Subcutaneous adipose tissue (tissue), 4 donors: Measurements from ENCODE around the gene CACNB1. TPM values are rescaled to one million over a fixed set of nuclear protein-coding genes. Genes with fewer than 3 reads are reported as not detected.

Experiments
- total RNA-seq, 4 donors: library from RNA; depleted of rRNA; stranded (reverse); fragments of >200 nt; gene quantifications; one replicate each; pipeline ENCODE4 v1.1.0, GENCODE V29; 2016
- TF ChIP-seq, protein P1 (sequence below): fragments of 450-650 bp; IDR thresholded peaks from one replicate; pipeline ENCODE4 v1.5.1; 2016; ENCODE audit warnings: low read depth, mild to moderate bottlenecking, control low read depth, antibody characterized with exemption, moderate library complexity

Gene CACNB1
- total RNA-seq, 4 donors from 2014 or later = 2.6 to 7.3 (median 5.8) TPM

DNA sequence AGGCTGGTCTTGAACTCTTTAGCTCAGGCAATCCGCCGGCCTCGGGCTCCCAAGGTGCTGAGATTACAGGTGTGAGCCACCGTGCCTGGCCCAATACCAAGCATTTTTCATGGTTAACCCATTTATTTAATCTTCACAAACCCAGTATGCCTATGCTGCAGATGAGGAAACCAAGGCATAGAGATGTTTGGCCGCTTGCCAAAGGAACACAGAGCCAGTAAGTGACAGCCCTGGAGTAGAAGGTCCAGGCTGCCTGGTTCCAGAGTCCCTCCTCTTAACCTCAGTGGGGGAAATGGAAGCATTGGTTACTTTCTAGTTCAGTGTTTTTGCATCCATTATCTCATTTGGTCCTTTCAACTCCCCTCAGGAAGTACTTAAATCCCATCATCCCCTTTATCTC lies 16.2 kb downstream of the CACNB1 start:
- TF ChIP-seq, protein P1, sequence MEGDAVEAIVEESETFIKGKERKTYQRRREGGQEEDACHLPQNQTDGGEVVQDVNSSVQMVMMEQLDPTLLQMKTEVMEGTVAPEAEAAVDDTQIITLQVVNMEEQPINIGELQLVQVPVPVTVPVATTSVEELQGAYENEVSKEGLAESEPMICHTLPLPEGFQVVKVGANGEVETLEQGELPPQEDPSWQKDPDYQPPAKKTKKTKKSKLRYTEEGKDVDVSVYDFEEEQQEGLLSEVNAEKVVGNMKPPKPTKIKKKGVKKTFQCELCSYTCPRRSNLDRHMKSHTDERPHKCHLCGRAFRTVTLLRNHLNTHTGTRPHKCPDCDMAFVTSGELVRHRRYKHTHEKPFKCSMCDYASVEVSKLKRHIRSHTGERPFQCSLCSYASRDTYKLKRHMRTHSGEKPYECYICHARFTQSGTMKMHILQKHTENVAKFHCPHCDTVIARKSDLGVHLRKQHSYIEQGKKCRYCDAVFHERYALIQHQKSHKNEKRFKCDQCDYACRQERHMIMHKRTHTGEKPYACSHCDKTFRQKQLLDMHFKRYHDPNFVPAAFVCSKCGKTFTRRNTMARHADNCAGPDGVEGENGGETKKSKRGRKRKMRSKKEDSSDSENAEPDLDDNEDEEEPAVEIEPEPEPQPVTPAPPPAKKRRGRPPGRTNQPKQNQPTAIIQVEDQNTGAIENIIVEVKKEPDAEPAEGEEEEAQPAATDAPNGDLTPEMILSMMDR = no peak

DNA sequence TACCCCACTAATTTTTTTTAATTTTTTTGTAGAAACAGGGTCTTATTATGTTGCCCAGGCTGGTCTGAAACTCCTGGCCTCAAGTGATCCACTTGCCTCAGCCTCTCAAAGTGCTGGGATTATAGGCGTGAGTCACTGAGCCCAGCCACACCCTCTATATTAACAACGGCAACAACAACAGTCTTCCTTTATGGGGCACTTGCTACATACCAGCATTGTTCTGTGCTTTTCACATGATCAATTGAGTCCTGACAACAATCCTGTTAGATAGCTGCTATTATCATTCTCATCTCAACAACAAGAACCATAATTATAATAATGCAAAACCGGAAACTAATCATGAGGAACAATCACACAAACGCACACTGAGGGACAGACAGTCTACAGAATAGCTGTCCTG lies 18.9 kb downstream of the CACNB1 start:
- TF ChIP-seq, protein P1 = no peak

DNA sequence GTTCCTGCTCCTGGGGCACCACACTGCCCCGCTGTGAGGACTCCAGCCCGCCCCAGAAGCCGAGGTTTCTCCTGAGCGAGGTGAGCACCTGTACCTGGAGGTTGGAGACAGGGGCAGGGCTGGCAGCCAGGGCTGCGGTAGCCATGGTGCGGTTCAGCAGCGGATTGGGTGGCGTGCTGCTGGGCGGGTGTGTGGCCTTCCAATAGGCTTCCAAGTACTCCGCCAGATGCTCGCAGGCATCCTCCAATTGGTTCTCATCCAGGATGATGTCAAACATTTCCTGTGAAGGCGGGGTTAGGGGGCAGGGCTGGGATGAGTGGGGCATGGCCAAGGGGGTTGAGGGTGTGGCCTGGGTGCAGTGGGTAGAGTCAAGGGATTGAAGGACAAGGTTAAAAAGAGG lies 20.2 kb downstream of the CACNB1 start:
- TF ChIP-seq, protein P1 = no peak

DNA sequence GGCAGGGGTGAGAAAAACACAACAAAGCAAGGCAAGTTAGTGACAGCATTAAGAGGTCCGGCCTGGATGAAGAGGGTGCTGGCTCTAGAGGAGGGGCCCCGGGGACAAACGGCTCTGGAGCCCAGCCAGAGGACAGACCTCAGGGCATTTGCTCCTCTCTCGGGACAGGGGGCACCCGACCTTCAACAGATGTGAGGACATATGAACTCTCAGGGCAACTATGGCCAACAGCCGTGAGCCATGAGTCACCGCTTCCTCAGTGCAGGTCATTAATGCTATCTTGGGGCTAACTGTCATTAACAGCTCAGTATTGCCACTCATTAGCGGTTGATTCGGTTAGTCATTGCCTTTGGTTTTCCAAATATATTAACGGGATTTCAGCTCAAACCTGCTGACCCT lies 21.8 kb downstream of the CACNB1 start:
- TF ChIP-seq, protein P1 = no peak

DNA sequence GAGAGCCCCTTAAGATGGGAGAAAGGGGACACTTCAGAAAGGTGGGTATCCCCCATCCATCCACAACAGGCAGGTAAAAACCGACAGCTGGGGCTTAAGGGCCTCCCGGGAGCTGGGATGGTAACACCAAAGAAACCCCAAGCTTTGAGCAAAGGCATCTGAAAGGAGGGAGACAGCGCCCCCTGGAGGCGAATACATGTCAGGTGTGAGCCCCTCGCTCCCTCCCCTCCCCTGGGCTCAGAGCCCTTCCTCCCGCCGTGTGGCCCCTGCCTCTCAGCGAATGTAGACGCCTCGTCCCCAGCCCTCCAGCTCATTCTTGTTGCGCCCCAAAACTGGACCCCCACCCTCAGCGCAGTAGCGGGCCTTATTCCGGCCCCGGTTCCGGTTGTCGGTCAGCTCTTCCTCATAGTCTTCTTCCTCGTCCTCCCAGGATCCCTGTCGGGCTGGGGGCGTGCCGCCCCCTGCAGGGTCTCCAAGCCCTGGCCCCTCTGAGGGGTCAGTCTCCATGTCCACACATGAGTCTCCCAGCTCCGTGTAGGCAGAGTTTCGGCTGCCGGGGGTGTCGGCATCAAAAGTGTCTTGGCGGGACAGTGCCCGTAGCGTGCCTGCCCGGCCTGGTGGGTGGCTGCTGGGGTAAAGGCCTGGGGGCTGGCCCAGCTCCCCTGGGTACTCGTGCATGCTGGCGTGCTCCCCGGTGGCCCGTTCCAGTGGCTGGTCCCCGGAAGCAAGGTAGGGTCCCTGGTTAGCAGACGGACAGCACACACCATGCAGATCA lies 22.4 kb downstream of the CACNB1 start:
- TF ChIP-seq, protein P1 = no peak

DNA sequence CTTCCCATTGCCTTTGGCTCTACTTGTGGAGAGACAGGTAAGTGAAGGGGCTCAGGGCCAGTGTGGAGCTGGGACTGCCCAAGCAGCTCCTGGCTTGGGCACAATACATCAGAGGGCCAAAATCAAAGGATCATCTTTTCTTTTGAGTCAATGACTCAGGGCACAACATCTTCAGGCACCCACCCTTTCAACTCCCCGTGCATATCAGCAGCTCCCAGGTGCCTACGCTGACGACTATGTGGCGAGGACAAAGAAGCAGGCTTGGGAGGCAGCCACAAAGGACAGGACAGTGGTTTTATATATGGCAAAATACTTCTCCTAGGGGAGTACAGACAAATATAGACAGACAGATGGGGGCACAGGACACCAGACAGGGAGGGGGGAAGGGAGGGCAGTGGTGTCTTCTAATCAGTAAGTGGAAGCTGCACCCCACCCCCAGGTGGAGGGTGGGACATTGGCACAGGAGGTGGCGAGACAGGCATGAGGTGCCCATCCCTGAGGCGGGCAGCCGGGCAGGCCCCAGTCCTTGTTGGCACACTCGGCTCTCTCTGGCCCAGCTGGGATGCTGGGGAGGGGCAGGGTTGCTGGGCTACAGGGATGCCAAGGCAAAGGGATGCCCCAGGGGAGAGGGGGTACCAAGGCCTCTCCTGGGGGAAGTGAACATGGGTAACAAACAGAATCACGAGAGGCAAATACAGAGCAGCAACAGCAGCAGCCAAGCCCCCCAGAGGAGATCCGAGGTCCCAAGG lies 23.8 kb downstream of the CACNB1 start:
- TF ChIP-seq, protein P1 = no peak

DNA sequence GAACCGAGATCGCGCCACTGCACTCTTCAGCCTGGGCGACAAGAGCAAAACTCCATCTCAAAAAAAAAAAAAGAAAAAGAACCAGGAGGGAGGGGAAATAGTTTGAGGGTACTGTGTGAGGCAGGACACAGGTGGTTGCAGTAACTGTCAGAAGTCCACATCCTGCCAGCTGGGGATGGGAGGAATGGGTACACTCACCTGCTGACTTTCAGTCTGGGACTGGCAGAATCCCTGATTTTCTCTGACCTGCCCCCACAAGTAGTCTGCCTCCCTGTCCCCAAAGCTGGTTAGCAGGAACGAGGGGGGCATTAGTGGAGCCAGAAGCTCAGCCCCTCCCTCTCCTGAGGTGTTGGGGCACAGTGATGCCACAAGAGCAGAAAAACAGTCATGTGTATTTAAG lies 24.4 kb downstream of the CACNB1 start:
- TF ChIP-seq, protein P1 = no peak
